H1 (cell line): ENCODE results near the gene USH2A.

ENCODE experiments used
- EP300 ChIP-seq, 2 experiments: IDR thresholded peaks; 1 replicate in 1 of 2; 2 replicates in 1 of 2; pipeline ENCODE4 v1.6.1; 2011 to 2012; ENCODE audit warnings: low read depth in 2 of 2, low read length in 2 of 2, mild to moderate bottlenecking in 2 of 2, borderline replicate concordance in 1 of 2, inconsistent platforms in 1 of 2, moderate library complexity in 1 of 2
- EZH2 ChIP-seq: fragments of 200-600 bp; sonication (generic); IDR thresholded peaks from 2 replicates; pipeline ENCODE4 v1.7.1; 2012; ENCODE audit warnings: low read depth, mild to moderate bottlenecking, moderate library complexity, low read length, inconsistent platforms; ENCODE audit not compliant: severe bottlenecking
- GABPA ChIP-seq: IDR thresholded peaks from 2 replicates; pipeline ENCODE4 v1.6.1; 2011; ENCODE audit warnings: mild to moderate bottlenecking, low read length, moderate library complexity, borderline replicate concordance; ENCODE audit not compliant: insufficient read depth
- HDAC2 ChIP-seq, 2 experiments: fragments of 300-600 bp in 1 of 2; sonication (generic) in 1 of 2; IDR thresholded peaks; 2 replicates each; pipeline ENCODE4 v1.6.1; 2011 to 2012; ENCODE audit warnings: low read depth in 2 of 2, low read length in 2 of 2, mild to moderate bottlenecking in 2 of 2, moderate library complexity in 2 of 2, borderline replicate concordance in 1 of 2, inconsistent platforms in 1 of 2
- POLR2A ChIP-seq, 2 experiments: IDR thresholded peaks; 1 replicate in 1 of 2; 2 replicates in 1 of 2; pipeline ENCODE4 v1.6.1; 2011; ENCODE audit warnings: low read depth in 2 of 2, low read length in 2 of 2, mild to moderate bottlenecking in 2 of 2; ENCODE audit errors: control extremely low read depth in 1 of 2
- RFX5 ChIP-seq: IDR thresholded peaks from 2 replicates; pipeline ENCODE4 v1.6.1; 2011; ENCODE audit warnings: low read depth, low read length, improper control_type of control experiment, borderline replicate concordance
- SRF ChIP-seq: IDR thresholded peaks from 2 replicates; pipeline ENCODE4 v1.6.1; 2011; ENCODE audit warnings: mild to moderate bottlenecking, low read depth, low read length, moderate library complexity
- TF ChIP-seq, protein P1 (sequence below): IDR thresholded peaks from 2 replicates; pipeline ENCODE4 v1.6.1; 2012; ENCODE audit warnings: inconsistent platforms
- TF ChIP-seq, protein P2 (sequence below), 3 experiments: IDR thresholded peaks; 1 replicate in 2 of 3; 2 replicates in 1 of 3; pipeline versions ENCODE4 v1.5.1 to v1.6.1; 2011; ENCODE audit warnings: low read length in 3 of 3, mild to moderate bottlenecking in 3 of 3, inconsistent platforms in 2 of 3, low read depth in 1 of 3, moderate library complexity in 1 of 3; ENCODE audit not compliant: insufficient read depth in 1 of 3; ENCODE audit errors: control extremely low read depth in 1 of 3
- TF ChIP-seq, protein P3 (sequence below): IDR thresholded peaks from 2 replicates; pipeline ENCODE4 v1.6.1; 2012; ENCODE audit warnings: inconsistent platforms

DNA sequence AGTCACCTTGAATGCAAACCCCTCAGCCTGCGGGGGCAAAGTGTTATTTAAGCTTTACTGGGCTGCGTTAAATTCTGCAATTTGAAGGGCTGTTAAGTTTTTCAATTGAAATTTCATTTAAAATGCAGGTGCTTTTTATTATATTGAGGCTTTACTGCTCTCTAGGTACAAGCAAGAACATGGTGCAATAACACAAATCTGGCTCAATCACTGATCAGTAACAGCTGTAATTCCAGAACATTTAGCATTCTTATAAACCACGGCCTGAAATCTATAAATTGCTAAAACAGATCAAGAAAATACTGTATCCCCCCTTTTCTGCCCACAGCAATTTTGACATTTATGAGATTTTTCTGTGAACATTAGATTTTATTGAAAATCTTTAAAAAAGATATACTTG is 533.4 kb downstream of the USH2A start:
- TF ChIP-seq POLR2A (IDR thresholded peaks at IDR 0.05; ENCODE audit: control extremely low read depth in 1 of 2, low read depth in 2 of 2, low read length in 2 of 2): no peak
- TF ChIP-seq, protein P1, sequence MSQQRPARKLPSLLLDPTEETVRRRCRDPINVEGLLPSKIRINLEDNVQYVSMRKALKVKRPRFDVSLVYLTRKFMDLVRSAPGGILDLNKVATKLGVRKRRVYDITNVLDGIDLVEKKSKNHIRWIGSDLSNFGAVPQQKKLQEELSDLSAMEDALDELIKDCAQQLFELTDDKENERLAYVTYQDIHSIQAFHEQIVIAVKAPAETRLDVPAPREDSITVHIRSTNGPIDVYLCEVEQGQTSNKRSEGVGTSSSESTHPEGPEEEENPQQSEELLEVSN: no peak
- TF ChIP-seq SRF: no peak
- no peak for TF ChIP-seq EZH2
- TF ChIP-seq EP300 (IDR thresholded peaks at IDR 0.05; ENCODE audit: borderline replicate concordance in 1 of 2, low read depth in 2 of 2, low read length in 2 of 2): no peak
- TF ChIP-seq GABPA: no peak
- TF ChIP-seq, protein P2, sequence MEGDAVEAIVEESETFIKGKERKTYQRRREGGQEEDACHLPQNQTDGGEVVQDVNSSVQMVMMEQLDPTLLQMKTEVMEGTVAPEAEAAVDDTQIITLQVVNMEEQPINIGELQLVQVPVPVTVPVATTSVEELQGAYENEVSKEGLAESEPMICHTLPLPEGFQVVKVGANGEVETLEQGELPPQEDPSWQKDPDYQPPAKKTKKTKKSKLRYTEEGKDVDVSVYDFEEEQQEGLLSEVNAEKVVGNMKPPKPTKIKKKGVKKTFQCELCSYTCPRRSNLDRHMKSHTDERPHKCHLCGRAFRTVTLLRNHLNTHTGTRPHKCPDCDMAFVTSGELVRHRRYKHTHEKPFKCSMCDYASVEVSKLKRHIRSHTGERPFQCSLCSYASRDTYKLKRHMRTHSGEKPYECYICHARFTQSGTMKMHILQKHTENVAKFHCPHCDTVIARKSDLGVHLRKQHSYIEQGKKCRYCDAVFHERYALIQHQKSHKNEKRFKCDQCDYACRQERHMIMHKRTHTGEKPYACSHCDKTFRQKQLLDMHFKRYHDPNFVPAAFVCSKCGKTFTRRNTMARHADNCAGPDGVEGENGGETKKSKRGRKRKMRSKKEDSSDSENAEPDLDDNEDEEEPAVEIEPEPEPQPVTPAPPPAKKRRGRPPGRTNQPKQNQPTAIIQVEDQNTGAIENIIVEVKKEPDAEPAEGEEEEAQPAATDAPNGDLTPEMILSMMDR (IDR thresholded peaks at IDR 0.05; ENCODE audit: control extremely low read depth in 1 of 3, insufficient read depth in 1 of 3, low read depth in 1 of 3, low read length in 3 of 3): no peak
- TF ChIP-seq, protein P3, sequence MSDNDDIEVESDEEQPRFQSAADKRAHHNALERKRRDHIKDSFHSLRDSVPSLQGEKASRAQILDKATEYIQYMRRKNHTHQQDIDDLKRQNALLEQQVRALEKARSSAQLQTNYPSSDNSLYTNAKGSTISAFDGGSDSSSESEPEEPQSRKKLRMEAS: no peak
- no peak for TF ChIP-seq RFX5
- no peak for TF ChIP-seq HDAC2 (IDR thresholded peaks at IDR 0.05; ENCODE audit: borderline replicate concordance in 1 of 2, low read depth in 2 of 2, low read length in 2 of 2)
